Measurements from ENCODE around the gene ZNF778. TPM values are rescaled to one million over a fixed set of nuclear protein-coding genes. Genes with fewer than 3 reads are reported as not detected.

The ZNF778 gene
- total and polyA plus RNA-seq, 10 of the 15 experiments (the other 5 are each of a cell fraction or from before 2014, with no cell fraction given), result 0.20 to 9.7 (median 4.1) TPM

- TF ChIP-seq MTA3 (IDR thresholded peaks at IDR 0.05; ENCODE audit: borderline replicate concordance, low read length) (no peak), MYC (IDR thresholded peaks at IDR 0.05; ENCODE audit: insufficient read depth, insufficient read length, insufficient replicate concordance, low read length, severe bottlenecking) (no peak), BMI1 (IDR thresholded peaks at IDR 0.05; ENCODE audit: borderline replicate concordance) (no peak; the same call in 1 of the 2 replicates), CUX1 (IDR thresholded peaks at IDR 0.05; ENCODE audit: insufficient replicate concordance, low read depth, low read length) (no peak), ZZZ3 (IDR thresholded peaks at IDR 0.05; ENCODE audit: control insufficient read depth, insufficient read length, low read depth) (no peak), CBFB (IDR thresholded peaks at IDR 0.05; ENCODE audit: low read depth) (no peak), ATF2 (IDR thresholded peaks at IDR 0.05; ENCODE audit: low read length) (no peak), BCL11A (IDR thresholded peaks at IDR 0.05; ENCODE audit: low read depth, low read length) (no peak), CREB1 (IDR thresholded peaks at IDR 0.05; ENCODE audit: low read depth) (no peak), BRCA1 (IDR thresholded peaks at IDR 0.05; ENCODE audit: low read depth, low read length) (no peak), RELB (IDR thresholded peaks at IDR 0.05; ENCODE audit: low read depth) (no peak), ZNF622 (IDR thresholded peaks at IDR 0.05) (no peak), ZBTB40 (IDR thresholded peaks at IDR 0.05; ENCODE audit: borderline replicate concordance) (no peak), ZNF384 (IDR thresholded peaks at IDR 0.05; ENCODE audit: borderline replicate concordance, low read depth, low read length) (no peak), HSF1 (IDR thresholded peaks at IDR 0.05; ENCODE audit: low read depth, low read length) (no peak)
Observed at GRCh38 chr16:89187032-89187769, 30.3 kb upstream of the ZNF778 start (continued).

All from GM12878 (cell line).